ENCODE measurements around the gene PITPNM3.

Gene PITPNM3

DNA sequence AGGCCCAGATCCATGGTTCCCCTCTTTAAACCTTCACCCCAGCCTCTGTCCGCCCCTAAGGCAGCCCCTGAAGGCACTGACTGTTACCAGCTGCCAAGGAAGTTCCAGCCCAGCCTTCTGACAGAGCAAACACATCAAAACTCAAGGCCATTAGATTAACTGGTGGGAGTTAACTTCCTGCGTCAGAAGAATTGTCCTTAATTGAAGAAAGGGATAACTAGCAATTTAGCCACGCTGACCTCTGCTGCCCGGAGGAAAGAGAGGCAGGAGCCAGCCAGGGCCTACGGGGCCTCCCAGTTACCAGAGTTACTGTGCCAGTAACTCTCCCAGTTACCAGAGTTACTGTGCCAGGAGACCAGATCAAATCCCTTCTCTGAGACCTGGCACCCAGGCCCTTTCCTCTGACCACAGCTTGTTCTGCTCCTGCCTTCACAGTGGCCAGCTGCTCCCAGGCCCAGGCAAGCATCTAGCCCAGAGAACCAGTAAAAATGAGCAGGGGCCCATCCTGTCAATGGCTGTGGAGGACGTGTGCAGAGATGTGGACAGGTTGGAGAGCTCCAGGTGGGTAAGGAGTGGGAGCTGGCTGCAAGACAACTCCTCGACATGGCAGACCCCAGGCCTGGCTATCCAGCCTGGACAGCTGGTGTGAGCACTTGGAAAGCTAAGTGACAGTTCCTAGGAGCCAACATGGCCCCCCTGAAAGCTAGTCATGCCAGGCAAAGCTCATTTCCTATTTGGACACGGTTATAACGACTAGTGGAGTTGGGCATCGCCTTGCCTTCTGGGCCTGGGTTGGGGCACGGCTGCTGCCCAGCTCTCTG is 2.8 kb upstream of the PITPNM3 start:
- no peak overlapping the region for H3K27ac ChIP-seq
- peaks cover 9% of the 10 kb centered on the region for H3K27me3 ChIP-seq (ENCODE audit: insufficient read depth, low read depth, severe bottlenecking)
- TF ChIP-seq, protein P1, sequence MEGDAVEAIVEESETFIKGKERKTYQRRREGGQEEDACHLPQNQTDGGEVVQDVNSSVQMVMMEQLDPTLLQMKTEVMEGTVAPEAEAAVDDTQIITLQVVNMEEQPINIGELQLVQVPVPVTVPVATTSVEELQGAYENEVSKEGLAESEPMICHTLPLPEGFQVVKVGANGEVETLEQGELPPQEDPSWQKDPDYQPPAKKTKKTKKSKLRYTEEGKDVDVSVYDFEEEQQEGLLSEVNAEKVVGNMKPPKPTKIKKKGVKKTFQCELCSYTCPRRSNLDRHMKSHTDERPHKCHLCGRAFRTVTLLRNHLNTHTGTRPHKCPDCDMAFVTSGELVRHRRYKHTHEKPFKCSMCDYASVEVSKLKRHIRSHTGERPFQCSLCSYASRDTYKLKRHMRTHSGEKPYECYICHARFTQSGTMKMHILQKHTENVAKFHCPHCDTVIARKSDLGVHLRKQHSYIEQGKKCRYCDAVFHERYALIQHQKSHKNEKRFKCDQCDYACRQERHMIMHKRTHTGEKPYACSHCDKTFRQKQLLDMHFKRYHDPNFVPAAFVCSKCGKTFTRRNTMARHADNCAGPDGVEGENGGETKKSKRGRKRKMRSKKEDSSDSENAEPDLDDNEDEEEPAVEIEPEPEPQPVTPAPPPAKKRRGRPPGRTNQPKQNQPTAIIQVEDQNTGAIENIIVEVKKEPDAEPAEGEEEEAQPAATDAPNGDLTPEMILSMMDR (IDR thresholded peaks at IDR 0.05; ENCODE audit: low read depth, low read length): no peak
- DNase-seq: no peak
- no peaks in the 10 kb centered on the region for H3K36me3 ChIP-seq
- H3K4me3 ChIP-seq (ENCODE audit: low read depth, low read length): no peak overlapping the region
- no peaks in the 10 kb centered on the region for H3K9me3 ChIP-seq (ENCODE audit: severe bottlenecking)

DNA sequence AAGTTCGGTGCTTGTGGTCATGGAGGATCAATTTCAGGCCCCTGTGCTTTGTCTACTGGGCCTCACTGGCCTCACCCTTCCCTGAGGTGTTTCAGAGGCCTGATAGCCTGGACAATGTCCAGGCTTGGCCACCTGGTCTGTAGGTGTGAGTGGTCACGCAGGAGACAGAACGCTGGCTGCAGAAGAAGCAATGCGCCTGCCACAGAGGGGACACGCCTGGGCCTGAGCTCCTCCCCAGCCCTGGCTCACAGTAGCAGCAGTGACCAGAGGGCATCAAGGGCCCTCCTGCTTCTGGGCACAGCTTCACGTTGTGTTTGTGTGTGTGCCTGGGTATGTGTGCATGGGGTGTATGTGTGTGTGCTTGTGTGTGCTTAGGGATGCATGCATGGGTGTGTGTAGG is 1.9 kb upstream of the PITPNM3 start:
- peaks cover 9% of the 10 kb centered on the region for H3K27me3 ChIP-seq (ENCODE audit: insufficient read depth, low read depth, severe bottlenecking)
- TF ChIP-seq, protein P1 (IDR thresholded peaks at IDR 0.05; ENCODE audit: low read depth, low read length): no peak

DNA sequence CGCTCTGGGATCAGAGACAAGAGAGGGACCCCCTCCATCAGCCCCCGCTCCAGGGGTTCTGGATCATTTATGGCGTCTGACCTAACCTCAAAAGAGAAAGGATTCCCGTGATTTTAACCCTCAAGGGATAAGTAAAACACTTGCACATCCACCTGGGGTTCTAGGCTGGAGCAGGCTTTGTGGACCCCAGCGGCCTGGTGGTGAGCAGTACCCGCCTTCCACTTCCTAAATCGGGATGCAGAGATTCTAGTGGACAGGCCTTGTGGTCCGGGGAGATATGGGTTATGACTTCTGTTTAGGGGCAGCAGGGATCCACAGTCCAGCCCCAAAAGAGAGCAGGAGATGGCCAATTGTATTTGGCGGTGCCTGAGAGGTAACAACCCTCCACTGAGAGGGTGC is 684 bp upstream of the PITPNM3 start:
- H3K27me3 ChIP-seq (ENCODE audit: insufficient read depth, low read depth, severe bottlenecking): peaks cover 9% of the 10 kb centered on the region
- TF ChIP-seq, protein P1 (IDR thresholded peaks at IDR 0.05; ENCODE audit: low read depth, low read length): no peak
- no peak for DNase-seq
- H3K4me3 ChIP-seq (ENCODE audit: low read depth, low read length): peak overlapping the region; percentile 47
- H3K36me3 ChIP-seq: no peaks in the 10 kb centered on the region
- no peaks in the 10 kb centered on the region for H3K9me3 ChIP-seq (ENCODE audit: severe bottlenecking)
- H3K27ac ChIP-seq: no peak overlapping the region

More for the DNA sequence above, 1.9 kb upstream of the PITPNM3 start:
- Histone ChIP-seq H3K27ac (no peak overlapping the region), H3K9me3 (ENCODE audit: severe bottlenecking) (no peaks in the 10 kb centered on the region), H3K4me3 (ENCODE audit: low read depth, low read length) (no peak overlapping the region), H3K36me3 (no peaks in the 10 kb centered on the region)
- no peak for DNase-seq

- Histone ChIP-seq H3K36me3 (no peaks in the 10 kb centered on the region), H3K27ac (no peak overlapping the region), H3K4me3 (ENCODE audit: low read depth, low read length) (peak overlapping the region; percentile 39), H3K27me3 (ENCODE audit: insufficient read depth, low read depth, severe bottlenecking) (peaks cover 9% of the 10 kb centered on the region), H3K9me3 (ENCODE audit: severe bottlenecking) (no peaks in the 10 kb centered on the region)
- no peak for DNase-seq
- TF ChIP-seq, protein P1 (IDR thresholded peaks at IDR 0.05; ENCODE audit: low read depth, low read length): no peak
These were observed 829 bp downstream of the PITPNM3 start for GRCh38 chr17:6555331-6556120.

- TF ChIP-seq, protein P1 (IDR thresholded peaks at IDR 0.05; ENCODE audit: low read depth, low read length): no peak
- Histone ChIP-seq H3K27ac (no peak overlapping the region), H3K27me3 (ENCODE audit: insufficient read depth, low read depth, severe bottlenecking) (peaks cover 9% of the 10 kb centered on the region), H3K4me3 (ENCODE audit: low read depth, low read length) (no peak overlapping the region), H3K9me3 (ENCODE audit: severe bottlenecking) (no peaks in the 10 kb centered on the region), H3K36me3 (no peaks in the 10 kb centered on the region)
- DNase-seq: peak; percentile 24
These were observed 1.5 kb downstream of the PITPNM3 start for GRCh38 chr17:6554871-6555330.
